Gastroesophageal sphincter (tissue), 4 donors: ENCODE data around the gene PTPRD. TPM values are rescaled to one million over a fixed set of nuclear protein-coding genes. Genes with fewer than 3 reads are reported as not detected.

Source experiments
- ATAC-seq: fragments of 150-250 bp; one replicate; pipeline ENCODE4 v1.9.1; 2016; ENCODE audit warnings: mild to moderate bottlenecking, moderate library complexity
- H3K27ac ChIP-seq, 4 donors: fragments of 200-600 bp; sonication (generic) in 3 of 4; 1 replicate in 3 of 4; 2 replicates in 1 of 4; pipeline ENCODE4 v1.5.1; 2016 to 2019
- H3K27me3 ChIP-seq: fragments of 200-600 bp; sonication (generic); one replicate; pipeline ENCODE4 v1.5.1; 2019
- H3K36me3 ChIP-seq, 2 donors: fragments of 200-600 bp; sonication (generic); one replicate each; pipeline ENCODE4 v1.5.1; 2019; ENCODE audit warnings: control low read depth in 1 of 2
- H3K4me1 ChIP-seq, 3 donors: fragments of 200-600 bp; sonication (generic); 1 replicate in 2 of 3; 2 replicates in 1 of 3; pipeline ENCODE4 v1.5.1; 2016 to 2019; ENCODE audit warnings: control low read depth in 2 of 3
- H3K4me3 ChIP-seq, 2 donors: fragments of 200-600 bp; sonication (generic); one replicate each; pipeline ENCODE4 v1.5.1; 2019; ENCODE audit warnings: mild to moderate bottlenecking in 1 of 2, moderate library complexity in 1 of 2
- H3K9me3 ChIP-seq, 3 donors: fragments of 200-600 bp; sonication (generic); one replicate each; pipeline ENCODE4 v1.5.1; 2017 to 2019; ENCODE audit warnings: control low read depth in 2 of 3
- EP300 ChIP-seq: sonication (generic); formaldehyde crosslinking; IDR thresholded peaks from one replicate; pipeline ENCODE4 v1.6.1; 2017; ENCODE audit warnings: antibody characterized with exemption, mild to moderate bottlenecking
- POLR2A ChIP-seq, 2 donors: fragments of 450-650 bp; IDR thresholded peaks; one replicate each; pipeline ENCODE4 v1.6.1; 2017; ENCODE audit warnings: antibody characterized with exemption in 2 of 2, mild to moderate bottlenecking in 2 of 2, moderate library complexity in 1 of 2
- POLR2AphosphoS5 ChIP-seq: sonication (generic); formaldehyde crosslinking; IDR thresholded peaks from one replicate; pipeline ENCODE4 v1.6.1; 2017; ENCODE audit warnings: antibody characterized with exemption
- WGBS, 2 donors: methylation state at CpG; one replicate each; pipeline ENCODE4 v1.1.5; 2018; ENCODE audit warnings: low coverage in 1 of 2; 5-methylcytosine and 5-hydroxymethylcytosine counted together
- total RNA-seq, 4 donors: library from RNA; depleted of rRNA; stranded (reverse); fragments of >200 nt; gene quantifications; one replicate each; pipeline ENCODE4 v1.1.0, GENCODE V29; 2016
- TF ChIP-seq, protein P1 (sequence below), 4 experiments: fragments of 200-600 bp in 2 of 4; fragments of 450-650 bp in 2 of 4; sonication (generic) in 1 of 4; IDR thresholded peaks; one replicate each; pipeline ENCODE4 v1.5.1; 2017 to 2019; ENCODE audit warnings: antibody characterized with exemption in 4 of 4, mild to moderate bottlenecking in 2 of 4, moderate library complexity in 2 of 4

PTPRD gene
- total RNA-seq, 4 donors from 2014 or later: 3.5 to 53.9 (median 15.8) TPM

GRCh38 chr9:9286001-9286400 lies 1326.8 kb downstream of the PTPRD start:
- TF ChIP-seq POLR2A (IDR thresholded peaks at IDR 0.05) (no peak), EP300 (no peak), POLR2AphosphoS5 (no peak)
- TF ChIP-seq, protein P1, sequence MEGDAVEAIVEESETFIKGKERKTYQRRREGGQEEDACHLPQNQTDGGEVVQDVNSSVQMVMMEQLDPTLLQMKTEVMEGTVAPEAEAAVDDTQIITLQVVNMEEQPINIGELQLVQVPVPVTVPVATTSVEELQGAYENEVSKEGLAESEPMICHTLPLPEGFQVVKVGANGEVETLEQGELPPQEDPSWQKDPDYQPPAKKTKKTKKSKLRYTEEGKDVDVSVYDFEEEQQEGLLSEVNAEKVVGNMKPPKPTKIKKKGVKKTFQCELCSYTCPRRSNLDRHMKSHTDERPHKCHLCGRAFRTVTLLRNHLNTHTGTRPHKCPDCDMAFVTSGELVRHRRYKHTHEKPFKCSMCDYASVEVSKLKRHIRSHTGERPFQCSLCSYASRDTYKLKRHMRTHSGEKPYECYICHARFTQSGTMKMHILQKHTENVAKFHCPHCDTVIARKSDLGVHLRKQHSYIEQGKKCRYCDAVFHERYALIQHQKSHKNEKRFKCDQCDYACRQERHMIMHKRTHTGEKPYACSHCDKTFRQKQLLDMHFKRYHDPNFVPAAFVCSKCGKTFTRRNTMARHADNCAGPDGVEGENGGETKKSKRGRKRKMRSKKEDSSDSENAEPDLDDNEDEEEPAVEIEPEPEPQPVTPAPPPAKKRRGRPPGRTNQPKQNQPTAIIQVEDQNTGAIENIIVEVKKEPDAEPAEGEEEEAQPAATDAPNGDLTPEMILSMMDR (IDR thresholded peaks at IDR 0.05): no peak
- WGBS, 2 donors: 88 to 98% methylated on average over 2 of the region's 2 CpGs

GRCh38 chr9:9284201-9284600 lies 1328.6 kb downstream of the PTPRD start:
- H3K4me3 ChIP-seq: no peak overlapping the region
- TF ChIP-seq POLR2A (IDR thresholded peaks at IDR 0.05): no peak
- H3K27ac ChIP-seq: no peak overlapping the region
- H3K27me3 ChIP-seq: no peaks in the 10 kb centered on the region
- H3K9me3 ChIP-seq: no peaks in the 10 kb centered on the region
- no peak for ATAC-seq
- H3K4me1 ChIP-seq: no peaks in the 10 kb centered on the region
- WGBS, 2 donors: 76 to 84% methylated on average over 2 of the region's 2 CpGs
- H3K36me3 ChIP-seq: no peaks in the 10 kb centered on the region

More at GRCh38 chr9:9286001-9286400, 1326.8 kb downstream of the PTPRD start:
- no peak for ATAC-seq
- H3K4me3 ChIP-seq: no peak overlapping the region
- no peaks in the 10 kb centered on the region for H3K9me3 ChIP-seq
- no peaks in the 10 kb centered on the region for H3K36me3 ChIP-seq
- H3K4me1 ChIP-seq: no peaks in the 10 kb centered on the region
- H3K27me3 ChIP-seq: no peaks in the 10 kb centered on the region
- no peak overlapping the region for H3K27ac ChIP-seq

DNA sequence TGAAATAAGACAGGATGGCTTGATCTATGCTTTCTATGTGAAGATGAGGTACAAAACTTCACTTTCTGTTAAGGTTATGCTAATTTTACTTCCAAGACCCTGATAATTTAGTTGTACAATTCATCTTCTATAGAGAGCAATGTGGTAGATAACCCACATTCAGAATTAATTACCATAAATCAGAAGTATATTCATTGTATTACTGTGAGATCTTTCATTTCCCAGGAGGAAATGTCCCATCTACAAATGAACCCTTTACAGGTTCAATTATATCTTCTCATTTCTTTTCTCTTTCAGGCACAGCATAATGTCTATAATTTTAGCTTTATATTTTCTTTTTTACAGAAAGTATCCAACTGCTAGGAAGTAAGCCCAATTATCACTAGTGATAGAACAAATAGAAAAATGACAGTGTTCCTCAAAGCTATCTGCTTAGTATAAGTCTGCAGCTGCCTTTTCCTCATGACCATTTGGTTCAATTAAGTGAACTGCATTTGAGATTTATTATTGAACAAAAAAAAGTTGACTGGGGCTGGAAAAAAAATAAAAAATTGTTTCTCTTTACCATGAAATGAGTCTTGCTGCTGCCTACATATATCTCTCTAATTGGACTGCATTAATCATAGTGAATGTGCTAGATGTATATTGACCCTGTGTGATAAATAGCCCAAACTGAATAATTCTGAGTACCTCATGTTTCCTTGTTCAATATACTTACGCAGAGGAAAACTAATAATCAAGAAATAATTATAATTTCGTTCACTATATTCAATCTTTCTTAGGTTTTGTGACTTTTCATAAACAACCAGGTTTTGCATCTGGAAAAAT lies 1329.4 kb downstream of the PTPRD start:
- H3K27me3 ChIP-seq: no peaks in the 10 kb centered on the region
- 84 to 87% methylated on average over 2 of the region's 2 CpGs for WGBS, 2 donors

DNA sequence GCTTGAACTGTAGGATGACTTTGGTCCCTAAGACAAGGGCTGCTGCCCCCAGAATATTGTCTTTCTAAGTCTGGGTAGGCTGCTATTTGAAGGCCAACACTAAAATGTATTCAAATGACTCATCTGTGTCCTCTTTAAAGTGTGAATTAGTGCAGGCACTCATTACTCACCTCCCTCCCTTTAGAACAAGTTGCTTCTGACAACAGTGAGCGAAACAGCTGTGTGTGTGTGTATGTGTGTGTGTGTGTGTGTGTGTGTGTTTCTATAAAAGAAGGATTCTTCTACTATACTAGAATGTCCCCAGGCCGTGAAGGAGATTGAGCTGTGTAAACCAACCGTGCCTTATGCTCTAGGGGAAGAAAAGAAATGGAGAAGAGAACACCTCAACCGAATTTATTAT lies 1337.2 kb downstream of the PTPRD start:
- 88 to 100% methylated on average over 4 of the region's 4 CpGs for WGBS, 2 donors
- Histone ChIP-seq H3K36me3 (no peaks in the 10 kb centered on the region), H3K4me1 (no peaks in the 10 kb centered on the region), H3K27me3 (no peaks in the 10 kb centered on the region), H3K27ac (no peak overlapping the region), H3K4me3 (no peak overlapping the region), H3K9me3 (no peaks in the 10 kb centered on the region)
- TF ChIP-seq POLR2AphosphoS5: no peak
- TF ChIP-seq, protein P1 (IDR thresholded peaks at IDR 0.05): no peak
- TF ChIP-seq POLR2A (IDR thresholded peaks at IDR 0.05): no peak
- TF ChIP-seq EP300: no peak
- ATAC-seq: no peak

More for the DNA sequence above, 1329.4 kb downstream of the PTPRD start:
- H3K27ac ChIP-seq: no peak overlapping the region
- no peaks in the 10 kb centered on the region for H3K36me3 ChIP-seq
- H3K9me3 ChIP-seq: no peaks in the 10 kb centered on the region
- no peaks in the 10 kb centered on the region for H3K4me1 ChIP-seq
- H3K4me3 ChIP-seq: no peak overlapping the region
- no peak for TF ChIP-seq POLR2A (IDR thresholded peaks at IDR 0.05)
- TF ChIP-seq, protein P1 (IDR thresholded peaks at IDR 0.05): no peak
- ATAC-seq: no peak

DNA sequence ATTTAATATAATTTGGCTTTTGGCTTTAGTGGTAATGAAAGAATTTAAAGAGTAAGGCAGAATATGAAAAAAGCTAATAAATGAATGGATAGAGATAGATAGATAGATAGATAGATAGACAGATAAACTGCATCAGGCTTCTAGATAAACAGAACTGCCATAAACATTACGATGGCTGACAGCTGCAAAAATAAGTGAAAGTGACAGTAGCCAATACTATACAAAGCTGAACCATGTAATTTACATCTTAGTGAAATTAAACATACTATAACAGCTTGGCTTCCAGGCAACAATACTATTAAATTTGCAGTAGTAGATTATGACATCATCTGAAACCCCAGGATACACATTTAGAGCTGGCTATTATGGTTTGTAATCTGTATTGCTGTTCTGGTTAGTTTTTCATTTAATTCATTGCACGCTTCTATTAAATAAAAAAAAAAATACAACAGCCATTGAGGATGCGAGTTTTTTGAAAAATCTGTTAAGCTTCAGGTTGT lies 1354.8 kb downstream of the PTPRD start:
- H3K4me3 ChIP-seq: no peak overlapping the region
- no peaks in the 10 kb centered on the region for H3K27me3 ChIP-seq
- no peak overlapping the region for H3K27ac ChIP-seq
- H3K36me3 ChIP-seq: no peaks in the 10 kb centered on the region
- TF ChIP-seq POLR2AphosphoS5 (no peak), POLR2A (IDR thresholded peaks at IDR 0.05) (no peak), EP300 (no peak)
- TF ChIP-seq, protein P1 (IDR thresholded peaks at IDR 0.05): no peak
- H3K4me1 ChIP-seq: no peaks in the 10 kb centered on the region
- ATAC-seq: no peak
- no peaks in the 10 kb centered on the region for H3K9me3 ChIP-seq
- WGBS, 2 donors: 73 to 85% methylated on average over 3 of the region's 3 CpGs
